Measurements from ENCODE around the gene CMTM8.

CMTM8 gene

DNA sequence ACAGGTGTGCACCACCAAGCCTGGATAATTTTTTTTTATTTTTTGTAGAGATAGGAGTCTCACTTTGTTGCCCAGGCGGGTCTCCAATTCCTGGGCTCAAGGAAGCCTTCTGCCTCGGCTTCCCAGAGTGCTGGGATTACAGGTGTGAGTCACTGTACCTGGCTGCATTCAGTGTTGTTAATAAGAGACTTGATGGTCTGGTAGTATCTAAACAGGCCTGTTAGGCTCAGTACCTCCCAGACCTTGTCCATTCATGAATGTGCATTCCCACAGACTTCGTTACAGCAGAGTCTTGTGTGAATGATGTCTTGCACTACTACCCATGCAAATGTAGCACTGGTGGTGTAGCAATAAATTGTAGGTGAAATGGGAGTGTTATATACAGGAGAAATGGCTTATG, 17.7 kb downstream of the CMTM8 start:
- no peak for TF ChIP-seq CTCF (IDR thresholded peaks at IDR 0.05; ENCODE audit: control insufficient read depth, extremely low read depth, insufficient read depth)
- DNase-seq (ENCODE audit: low read depth), result no peak
- H3K4me3 ChIP-seq (ENCODE audit: low read depth, low read length), result no peak overlapping the region

DNA sequence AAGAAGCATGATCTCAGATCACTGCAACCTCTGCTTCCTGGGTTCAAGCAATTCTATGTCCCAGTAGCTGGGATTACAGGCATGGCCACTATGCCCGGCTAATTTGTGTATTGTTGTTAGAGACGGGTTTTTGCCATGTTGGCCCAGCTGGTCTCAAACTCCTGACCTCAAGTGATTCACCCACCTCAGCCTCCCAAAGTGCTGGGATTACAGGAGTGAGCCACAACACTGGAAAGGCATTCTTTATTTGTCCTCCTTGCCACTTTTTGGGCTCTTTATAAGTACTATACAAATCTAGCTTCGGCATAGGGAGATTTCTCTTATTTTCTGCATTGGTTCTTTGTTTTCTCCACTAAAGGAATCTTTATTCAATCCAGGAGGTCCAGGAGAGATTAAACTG, 18.6 kb downstream of the CMTM8 start:
- DNase-seq (ENCODE audit: low read depth), result no peak
- no peak for TF ChIP-seq CTCF (IDR thresholded peaks at IDR 0.05; ENCODE audit: control insufficient read depth, extremely low read depth, insufficient read depth)
- no peak overlapping the region for H3K4me3 ChIP-seq (ENCODE audit: low read depth, low read length)

- TF ChIP-seq CTCF (IDR thresholded peaks at IDR 0.05; ENCODE audit: control insufficient read depth, extremely low read depth, insufficient read depth), result no peak
- DNase-seq (ENCODE audit: low read depth), result no peak
- no peak overlapping the region for H3K4me3 ChIP-seq (ENCODE audit: low read depth, low read length)
Observed at GRCh38 chr3:32257641-32258438, 19.4 kb downstream of the CMTM8 start.

DNA sequence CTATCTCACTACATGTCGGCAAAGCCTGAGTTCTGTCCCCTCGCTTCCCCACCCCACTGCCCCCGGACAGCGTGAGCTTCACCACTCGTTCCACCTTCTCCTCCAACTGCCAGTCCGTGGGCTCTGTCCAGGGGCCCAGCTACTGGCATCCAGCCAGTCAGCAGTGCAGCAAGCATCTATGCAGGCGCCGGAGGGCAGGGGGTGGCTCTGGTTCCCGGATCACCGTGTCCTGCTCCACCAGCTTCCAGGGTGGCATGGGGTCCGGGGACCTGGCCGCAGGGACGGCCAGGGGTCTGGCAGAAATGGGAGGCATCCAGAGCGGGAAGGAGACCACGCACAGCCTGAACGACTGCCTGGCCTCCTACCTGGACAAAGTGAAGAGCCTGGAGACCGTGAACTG, 20.4 kb downstream of the CMTM8 start:
- no peak for TF ChIP-seq CTCF (IDR thresholded peaks at IDR 0.05; ENCODE audit: control insufficient read depth, extremely low read depth, insufficient read depth)
- no peak overlapping the region for H3K4me3 ChIP-seq (ENCODE audit: low read depth, low read length)
- DNase-seq (ENCODE audit: low read depth), result no peak

DNA sequence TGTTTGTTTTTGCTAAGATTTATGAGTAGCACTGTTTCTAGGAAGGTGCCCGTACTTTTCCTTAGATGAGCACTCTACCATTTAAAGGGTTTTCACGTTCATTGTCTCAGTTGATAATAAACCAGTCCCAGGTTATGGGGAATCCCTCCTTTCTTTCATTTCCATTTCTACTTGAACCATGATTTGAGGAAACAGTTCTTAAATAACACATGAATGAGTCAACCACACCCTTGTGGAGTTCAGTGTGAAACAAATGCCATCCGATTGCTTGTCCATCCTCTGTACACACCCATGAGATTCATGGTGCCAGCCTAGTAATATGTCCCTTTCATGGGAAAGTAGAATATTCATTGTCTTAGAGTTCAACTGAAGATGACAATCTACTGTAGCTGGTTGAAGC, 23.1 kb downstream of the CMTM8 start:
- no peak overlapping the region for H3K4me3 ChIP-seq (ENCODE audit: low read depth, low read length)
- no peak for TF ChIP-seq CTCF (IDR thresholded peaks at IDR 0.05; ENCODE audit: control insufficient read depth, extremely low read depth, insufficient read depth)

DNA sequence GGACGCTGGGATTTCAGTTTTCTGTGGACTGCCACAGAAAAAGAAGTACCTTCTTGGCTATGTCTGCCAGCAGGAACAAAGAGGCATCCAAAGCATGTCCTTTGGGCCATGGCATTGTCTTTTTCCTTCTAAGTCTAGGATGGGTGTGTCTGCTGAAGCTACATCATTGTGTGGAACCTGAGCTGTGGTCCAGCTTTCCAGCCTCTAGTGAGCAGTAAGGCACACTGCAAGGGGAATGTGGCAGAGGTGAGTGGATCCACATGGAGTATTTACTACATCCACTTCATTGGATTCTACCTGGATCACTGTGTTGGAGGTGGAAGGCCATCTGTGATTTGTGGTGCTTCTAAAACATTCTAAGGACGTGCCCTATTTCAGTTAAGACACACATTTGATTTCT, 23.7 kb downstream of the CMTM8 start:
- no peak for DNase-seq (ENCODE audit: low read depth)
- no peak overlapping the region for H3K4me3 ChIP-seq (ENCODE audit: low read depth, low read length)
- no peak for TF ChIP-seq CTCF (IDR thresholded peaks at IDR 0.05; ENCODE audit: control insufficient read depth, extremely low read depth, insufficient read depth)

More for the DNA sequence above, 23.1 kb downstream of the CMTM8 start:
- DNase-seq (ENCODE audit: low read depth), result no peak

- no peak for TF ChIP-seq CTCF (IDR thresholded peaks at IDR 0.05; ENCODE audit: control insufficient read depth, extremely low read depth, insufficient read depth)
- DNase-seq (ENCODE audit: low read depth), result no peak
- H3K4me3 ChIP-seq (ENCODE audit: low read depth, low read length), result no peak overlapping the region
Observed at GRCh38 chr3:32274306-32274705, 35.8 kb downstream of the CMTM8 start.

Measured in LNCaP clone FGC (cell line).